ENCODE measurements around the gene DNAJC7. TPM values are rescaled to one million over a fixed set of nuclear protein-coding genes. Genes with fewer than 3 reads are reported as not detected.
"Not testable (repeated sequence)": the region's sequence is repeated elsewhere in the genome, so short reads cannot be mapped to it uniquely, and the experiment has no call there.

Gene DNAJC7
- total RNA-seq, 3 donors from 2014 or later (not counting 1 experiment from before 2014, with no cell fraction given) = 123 to 159 (median 149) TPM

GRCh38 chr17:41935641-41936040 is 81.6 kb downstream of the DNAJC7 start:
- Histone ChIP-seq H3K36me3 (ENCODE audit: control insufficient read depth, insufficient read depth, low read length) (no peaks in the 10 kb centered on the region), H3K4me3 (ENCODE audit: low read length) (no peak overlapping the region), H3K27me3 (ENCODE audit: control insufficient read depth, insufficient read depth, low read length) (no peaks in the 10 kb centered on the region), H3K4me1 (ENCODE audit: control insufficient read depth, insufficient read depth, low read length) (peaks cover 7% of the 10 kb centered on the region), H3K9me3 (ENCODE audit: control insufficient read depth, insufficient read depth, low read length) (no peaks in the 10 kb centered on the region), H3K27ac (ENCODE audit: low read length) (no peak overlapping the region)
- H3K27me3 Mint-ChIP-seq (ENCODE audit: low read depth in 2 of 2) = peaks cover under 1 to 6% of the 10 kb centered on the region in 2 donors
- TF ChIP-seq CTCF (IDR thresholded peaks at IDR 0.05) = no peak
- no peak for ATAC-seq
- H3K9me3 Mint-ChIP-seq = no peaks in the 10 kb centered on the region
- H3K36me3 Mint-ChIP-seq = no peaks in the 10 kb centered on the region
- no peak overlapping the region for H3K27ac Mint-ChIP-seq
- intact Hi-C loops (cut with micrococcal nuclease) = no loop called here
- WGBS (ENCODE audit: insufficient coverage) = 95% methylated on average over 6 of the region's 6 CpGs
- no peak for DNase-seq
- H3K4me3 Mint-ChIP-seq = no peak overlapping the region
- peaks cover under 1 to 10% of the 10 kb centered on the region in 2 donors for H3K4me1 Mint-ChIP-seq

GRCh38 chr17:41932816-41933389 is 84.3 kb downstream of the DNAJC7 start:
- no peak overlapping the region for H3K4me3 Mint-ChIP-seq
- no peaks in the 10 kb centered on the region for H3K9me3 ChIP-seq (ENCODE audit: control insufficient read depth, insufficient read depth, low read length)
- no peak for TF ChIP-seq CTCF (IDR thresholded peaks at IDR 0.05)
- H3K4me1 ChIP-seq (ENCODE audit: control insufficient read depth, insufficient read depth, low read length) = peaks cover 15% of the 10 kb centered on the region
- intact Hi-C loops (cut with micrococcal nuclease) = no loop called here
- H3K27ac Mint-ChIP-seq = peak overlapping the region in 1 of 2 donors; percentile 39
- ATAC-seq (no peak), DNase-seq (no peak)
- H3K9me3 Mint-ChIP-seq = no peaks in the 10 kb centered on the region
- no peaks in the 10 kb centered on the region for H3K27me3 ChIP-seq (ENCODE audit: control insufficient read depth, insufficient read depth, low read length)
- peaks cover 18 to 24% of the 10 kb centered on the region in 2 donors for H3K4me1 Mint-ChIP-seq
- no peaks in the 10 kb centered on the region for H3K36me3 Mint-ChIP-seq
- no peaks in the 10 kb centered on the region for H3K36me3 ChIP-seq (ENCODE audit: control insufficient read depth, insufficient read depth, low read length)
- H3K27ac ChIP-seq (ENCODE audit: low read length) = no peak overlapping the region
- 11% methylated on average over 2 of the region's 2 CpGs for WGBS (ENCODE audit: insufficient coverage)
- no peak overlapping the region for H3K4me3 ChIP-seq (ENCODE audit: low read length)
- H3K27me3 Mint-ChIP-seq (ENCODE audit: low read depth in 2 of 2) = no peaks in the 10 kb centered on the region

GRCh38 chr17:41931715-41932114 is 85.5 kb downstream of the DNAJC7 start:
- H3K4me3 ChIP-seq (ENCODE audit: low read length); DNase-seq; ATAC-seq; H3K9me3 Mint-ChIP-seq; H3K27ac ChIP-seq (ENCODE audit: low read length); H3K27me3 Mint-ChIP-seq (ENCODE audit: low read depth in 2 of 2); H3K36me3 Mint-ChIP-seq; H3K36me3 ChIP-seq (ENCODE audit: control insufficient read depth, insufficient read depth, low read length); H3K9me3 ChIP-seq (ENCODE audit: control insufficient read depth, insufficient read depth, low read length); H3K27me3 ChIP-seq (ENCODE audit: control insufficient read depth, insufficient read depth, low read length); H3K4me3 Mint-ChIP-seq; intact Hi-C loops (cut with micrococcal nuclease): not testable (repeated sequence)
- Mint-ChIP-seq H3K27ac (peak overlapping the region; percentile 97), H3K4me1 (peaks cover 18 to 24% of the 10 kb centered on the region in 2 donors)
- WGBS (ENCODE audit: insufficient coverage) = 96% methylated on average over 4 of the region's 4 CpGs
- peaks cover 15% of the 10 kb centered on the region for H3K4me1 ChIP-seq (ENCODE audit: control insufficient read depth, insufficient read depth, low read length)

GRCh38 chr17:41930833-41931156 is 86.4 kb downstream of the DNAJC7 start:
- H3K36me3 ChIP-seq (ENCODE audit: control insufficient read depth, insufficient read depth, low read length); H3K27me3 Mint-ChIP-seq (ENCODE audit: low read depth in 2 of 2); H3K9me3 Mint-ChIP-seq; H3K9me3 ChIP-seq (ENCODE audit: control insufficient read depth, insufficient read depth, low read length); H3K27me3 ChIP-seq (ENCODE audit: control insufficient read depth, insufficient read depth, low read length); H3K36me3 Mint-ChIP-seq; DNase-seq: not testable (repeated sequence)
- peak overlapping the region; percentile 97 for H3K27ac Mint-ChIP-seq
- intact Hi-C loops (cut with micrococcal nuclease) = loop anchor here (1.0 kb wide), 1 partner anchor 11 kb away; no protein-coding TSS in a partner anchor
- H3K4me1 Mint-ChIP-seq = peaks cover 18 to 24% of the 10 kb centered on the region in 2 donors
- Histone ChIP-seq H3K27ac (ENCODE audit: low read length) (peak overlapping the region; percentile 77), H3K4me3 (ENCODE audit: low read length) (peak overlapping the region; percentile 48), H3K4me1 (ENCODE audit: control insufficient read depth, insufficient read depth, low read length) (peaks cover 15% of the 10 kb centered on the region)
- peak overlapping the region; percentile 99 for H3K4me3 Mint-ChIP-seq
- ATAC-seq = peak; percentile 52 to 65 (median 57)
- WGBS (ENCODE audit: insufficient coverage) = 66% methylated on average over 15 of the region's 18 CpGs

All from natural killer cell (primary cell).